GM18868 (cell line): ENCODE data around the gene CPAMD8.

Source experiments
- ATAC-seq: cut with Tn5 transposase; IDR thresholded peaks from one replicate; pipeline ENCODE4 v1.9.1; 2021; ENCODE audit warnings: mild to moderate bottlenecking, moderate library complexity; ENCODE audit not compliant: unreplicated experiment

CPAMD8 gene

GRCh38 chr19:16895467-16896145, 131.0 kb downstream of the CPAMD8 start:
- no peak for ATAC-seq

- ATAC-seq, result no peak
These were observed 132.5 kb downstream of the CPAMD8 start for GRCh38 chr19:16894080-16894479.

GRCh38 chr19:16893686-16893989, 133.0 kb downstream of the CPAMD8 start:
- no peak for ATAC-seq

- ATAC-seq, result no peak
These were observed 133.5 kb downstream of the CPAMD8 start for GRCh38 chr19:16892868-16893685.

- ATAC-seq, result no peak
These were observed 134.2 kb downstream of the CPAMD8 start for GRCh38 chr19:16892436-16892835.

- no peak for ATAC-seq
These were observed 134.8 kb downstream of the CPAMD8 start for GRCh38 chr19:16891696-16892382.

GRCh38 chr19:16890461-16891184, 136.0 kb downstream of the CPAMD8 start:
- ATAC-seq, result no peak

GRCh38 chr19:16889883-16890460, 136.6 kb downstream of the CPAMD8 start:
- no peak for ATAC-seq

- no peak for ATAC-seq
These were observed 137.2 kb downstream of the CPAMD8 start for GRCh38 chr19:16889366-16889882.

GRCh38 chr19:16888629-16889365, 137.8 kb downstream of the CPAMD8 start, which contains the start of gene F2RL3:
Gene F2RL3 (plus strand): TSS chr19:16888999. CDS start chr19:16889190, 191 bp downstream.
- ATAC-seq, result no peak

- no peak for ATAC-seq
These were observed 139.0 kb downstream of the CPAMD8 start for GRCh38 chr19:16887353-16888265.

GRCh38 chr19:16886305-16886880, 140.2 kb downstream of the CPAMD8 start:
- ATAC-seq, result no peak

GRCh38 chr19:16885166-16885565, 141.4 kb downstream of the CPAMD8 start:
- ATAC-seq, result no peak

GRCh38 chr19:16883522-16883921, 143.1 kb downstream of the CPAMD8 start:
- no peak for ATAC-seq

GRCh38 chr19:16882146-16882545, 144.5 kb downstream of the CPAMD8 start:
- ATAC-seq, result no peak

GRCh38 chr19:16880884-16881554, 145.6 kb downstream of the CPAMD8 start:
- ATAC-seq, result no peak

- no peak for ATAC-seq
These were observed 148.2 kb downstream of the CPAMD8 start for GRCh38 chr19:16878181-16878965.
